HG02938 (cell line): Measurements from ENCODE around the gene NCCRP1.
"Not testable (repeated sequence)": the region's sequence is repeated elsewhere in the genome, so short reads cannot be mapped to it uniquely, and the experiment has no call there.

Experiments
- ATAC-seq: cut with Tn5 transposase; IDR thresholded peaks from one replicate; pipeline ENCODE4 v1.9.1; 2021; ENCODE audit warnings: mild to moderate bottlenecking, moderate library complexity; ENCODE audit not compliant: unreplicated experiment

Gene NCCRP1

DNA sequence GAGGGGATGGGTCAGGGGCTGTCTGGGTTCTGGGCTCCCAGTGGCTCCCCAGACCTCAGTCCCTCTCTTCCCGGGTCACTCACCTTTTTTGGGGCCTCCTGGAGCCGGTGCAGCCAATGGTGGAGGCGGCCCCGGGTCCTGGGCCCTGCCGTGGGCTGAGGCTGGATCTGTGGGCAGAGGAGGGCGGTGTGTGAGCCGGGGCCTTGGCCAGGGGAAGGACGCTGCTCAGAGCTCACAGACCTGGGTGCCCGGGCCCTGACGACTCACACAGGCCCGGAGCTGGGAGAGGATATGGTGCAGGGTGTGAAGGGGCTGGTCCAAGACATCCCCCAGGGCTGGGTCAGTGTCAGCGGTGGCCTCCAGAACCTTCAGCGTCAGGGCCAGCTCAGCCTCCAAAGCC is 47.0 kb downstream of the NCCRP1 start:
- not testable (repeated sequence) for ATAC-seq

DNA sequence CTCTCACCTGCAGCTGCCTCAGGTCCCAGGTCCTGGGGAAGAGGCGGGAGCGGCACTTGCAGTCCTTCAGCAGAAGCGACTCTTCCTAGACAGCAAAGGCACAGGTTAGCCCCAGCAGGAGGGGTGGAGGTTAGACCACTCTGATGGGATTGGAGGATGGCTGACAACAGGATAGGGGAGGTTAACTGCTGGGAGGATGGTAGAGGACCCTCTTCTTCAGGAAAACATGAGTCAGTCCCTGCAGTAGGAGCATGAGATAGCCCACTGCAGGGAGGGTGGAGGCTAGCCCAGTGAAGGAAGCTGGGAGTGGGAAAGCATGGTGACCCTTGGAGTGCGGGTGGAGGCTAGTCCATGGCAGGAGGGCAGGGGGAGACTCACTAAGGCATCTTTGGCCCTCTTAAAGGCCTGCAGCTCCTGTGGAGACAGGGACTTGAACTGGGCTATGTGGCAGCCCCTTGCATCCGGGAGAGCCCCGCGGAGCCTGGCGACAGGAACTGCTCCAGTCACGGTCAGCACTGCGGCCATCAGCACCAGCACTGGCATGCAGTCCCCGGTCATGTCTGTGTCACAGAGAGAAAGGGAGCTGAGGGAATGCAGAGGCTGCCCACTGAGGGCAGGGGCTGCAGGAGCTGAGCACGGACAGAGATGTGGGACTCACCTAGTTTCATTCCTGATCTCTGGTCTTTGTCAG is 47.8 kb downstream of the NCCRP1 start, which contains the start of gene IFNL3:
IFNL3 (minus strand) TSS at position 597 of the 691 bp plus-strand sequence; CDS start at position 558, 39 bp downstream.
- ATAC-seq: not testable (repeated sequence)

DNA sequence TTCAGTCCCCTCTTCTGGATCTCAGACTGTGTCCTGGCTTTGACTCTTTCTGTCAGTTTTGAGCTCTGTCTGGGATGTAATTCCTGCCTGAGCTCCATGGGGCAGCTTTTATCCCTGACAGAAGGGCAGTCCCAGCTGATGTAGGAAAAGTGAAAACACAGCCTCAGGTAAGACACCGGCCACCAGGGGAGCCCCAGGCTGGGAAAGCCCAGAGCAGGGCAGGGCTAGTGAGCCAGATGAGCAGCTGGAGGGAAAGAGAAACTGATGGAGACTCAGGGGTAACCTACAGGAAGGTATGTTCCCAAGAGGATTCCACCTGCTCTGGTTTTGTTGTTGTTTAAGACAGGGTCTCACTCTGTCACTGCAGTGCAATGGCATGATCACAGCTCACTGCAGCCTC is 48.4 kb downstream of the NCCRP1 start:
- not testable (repeated sequence) for ATAC-seq

DNA sequence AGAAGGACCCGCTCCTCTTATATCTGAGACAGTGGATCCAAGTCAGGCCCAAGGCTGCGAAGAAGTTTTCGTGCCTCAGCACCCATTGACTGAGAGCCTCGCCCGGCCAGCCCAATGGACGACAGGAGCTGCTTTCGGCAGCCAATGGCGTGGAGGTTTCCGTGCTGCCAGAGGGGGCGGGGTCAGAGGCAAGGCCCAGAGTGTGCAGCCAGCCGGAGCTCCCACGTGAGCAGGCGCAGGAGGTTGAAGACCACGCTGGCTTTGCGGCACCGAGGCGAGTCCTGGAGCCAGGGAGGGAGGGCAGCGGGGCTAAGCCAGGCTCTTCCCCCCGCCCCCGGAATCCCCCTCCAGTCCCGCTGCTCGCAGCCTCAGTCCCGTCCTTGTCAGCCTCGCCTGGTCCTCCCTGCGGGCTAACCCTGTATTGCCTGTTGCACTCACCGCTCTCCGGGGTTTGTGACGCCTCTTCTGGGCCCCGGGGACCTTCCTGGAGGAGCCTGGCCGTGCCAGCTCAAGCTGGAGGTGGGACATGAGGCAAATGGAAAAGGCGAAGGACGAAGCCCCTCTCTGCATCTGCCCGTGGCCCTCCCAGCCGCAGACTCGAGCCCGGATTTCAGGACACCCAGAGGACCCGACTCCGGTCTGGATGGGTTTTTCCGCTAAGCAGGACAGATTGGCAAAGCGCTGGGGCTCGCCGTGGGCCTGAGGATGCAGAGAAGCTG is 50.3 kb downstream of the NCCRP1 start:
- no peak for ATAC-seq

DNA sequence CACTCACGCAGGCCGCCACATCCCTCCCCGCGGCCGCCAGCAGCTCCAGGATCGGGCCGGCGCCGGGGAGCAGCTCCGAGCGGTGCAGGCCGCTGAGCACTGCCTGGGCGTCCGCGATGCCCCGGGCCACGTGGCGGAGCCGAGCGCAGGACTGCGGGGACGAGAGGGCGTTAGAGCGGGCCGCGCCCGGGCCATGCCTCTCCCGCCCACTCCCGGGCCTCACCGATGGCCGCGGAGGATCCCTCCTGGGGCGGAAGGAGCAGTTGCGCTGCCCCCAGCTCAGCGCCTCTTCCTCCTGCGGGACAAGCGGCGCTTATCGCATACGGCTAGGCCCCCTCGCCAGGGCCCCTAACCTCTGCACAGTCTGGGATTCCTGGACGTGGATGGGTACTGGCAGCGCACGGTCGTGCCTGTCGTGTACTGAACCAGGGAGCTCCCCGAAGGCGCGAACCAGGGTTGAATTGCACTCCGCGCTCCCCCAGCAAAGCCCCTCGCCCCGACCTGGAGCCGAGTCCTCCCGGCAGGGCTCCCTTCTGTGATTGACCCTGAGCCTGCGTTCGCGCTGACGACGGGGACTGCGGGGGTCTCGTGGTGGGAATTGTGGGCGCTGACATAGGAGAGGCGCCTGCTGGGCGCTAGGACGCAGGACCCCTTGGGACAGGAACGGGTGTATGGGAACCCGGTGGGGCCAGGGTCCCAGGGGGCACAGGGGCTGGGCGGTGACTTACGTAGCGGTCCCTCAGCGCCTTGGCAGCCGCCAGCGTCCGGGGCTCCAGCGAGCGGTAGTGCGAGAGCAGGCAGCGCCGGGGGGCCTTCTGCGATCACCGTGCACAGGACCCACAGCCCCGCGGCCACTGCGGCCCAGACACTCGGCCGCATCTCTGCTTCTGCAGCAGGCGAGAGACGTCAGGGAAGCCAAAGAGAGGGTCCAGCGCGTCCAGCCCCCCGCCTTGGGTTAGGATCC is 51.2 kb downstream of the NCCRP1 start:
- no peak for ATAC-seq

DNA sequence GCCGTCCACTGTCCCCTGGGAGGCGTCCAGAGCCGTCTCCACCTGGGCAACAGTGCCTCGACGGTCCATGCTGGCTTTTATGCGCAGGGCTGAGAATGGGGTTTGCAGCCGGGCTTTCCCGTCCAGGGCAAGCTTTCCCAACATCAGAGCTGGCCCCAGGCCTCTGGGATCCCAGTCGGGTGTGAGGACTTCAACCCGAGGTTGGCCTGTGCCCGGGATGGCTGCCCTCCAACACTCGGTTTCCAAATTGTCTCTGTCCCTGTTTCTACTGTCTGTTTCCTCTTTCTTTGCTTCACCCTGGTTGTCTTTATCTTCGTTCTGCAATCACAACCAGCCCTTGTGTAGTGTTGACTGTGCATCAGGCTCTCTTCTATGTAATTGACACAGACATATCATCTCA is 52.0 kb downstream of the NCCRP1 start, which contains the start of gene IFNL4:
IFNL4 (minus strand) TSS at position 51 of the 400 bp plus-strand sequence.
- no peak for ATAC-seq

DNA sequence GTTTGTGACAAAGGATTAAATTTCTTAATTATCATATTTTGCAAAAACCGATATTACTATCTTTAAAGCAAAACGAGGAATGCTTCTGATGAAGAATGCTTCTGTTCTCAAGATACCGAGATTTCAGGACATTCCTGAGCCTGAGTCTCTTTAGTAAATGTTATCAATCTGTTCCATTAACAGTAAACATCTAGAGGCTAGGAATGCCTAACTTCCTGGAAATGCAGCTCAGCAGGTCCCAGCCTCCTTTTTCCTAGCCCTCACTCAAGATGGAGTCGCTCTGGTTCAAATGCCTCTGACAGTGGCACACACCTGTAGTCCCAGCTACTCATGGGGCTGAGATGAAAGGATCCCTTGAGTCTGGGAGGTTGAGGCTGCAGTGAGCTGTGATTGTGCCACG is 54.3 kb downstream of the NCCRP1 start:
- ATAC-seq: no peak
